ENCODE data around the gene EIF5AL1.

- TF ChIP-seq GATA2 (IDR thresholded peaks at IDR 0.05; ENCODE audit: low read depth, low read length) (no peak), GATA3 (IDR thresholded peaks at IDR 0.05; ENCODE audit: low read depth, low read length) (no peak)
These were observed 35.6 kb downstream of the EIF5AL1 start for GRCh38 chr10:79547973-79548372.

Data from SH-SY5Y (cell line).